D721Med (cell line): Measurements from ENCODE around the gene GABPB2.

Experiments used
- DNase-seq: peaks from one replicate; pipeline ENCODE4 v3.0.0; 2011; ENCODE audit warnings: low spot score; ENCODE audit not compliant: insufficient read length
- FAIRE-seq: peaks from 2 replicates; lab custom pipeline; 2011; peaks lifted over from hg19 to GRCh38; lab: Jason Lieb, UNC
- TF ChIP-seq, protein P1 (sequence below): IDR thresholded peaks from 2 replicates; pipeline ENCODE4 v1.5.1; 2012; ENCODE audit warnings: mild to moderate bottlenecking, control low read depth; ENCODE audit not compliant: insufficient read depth; ENCODE audit errors: missing control alignments

The GABPB2 gene

DNA sequence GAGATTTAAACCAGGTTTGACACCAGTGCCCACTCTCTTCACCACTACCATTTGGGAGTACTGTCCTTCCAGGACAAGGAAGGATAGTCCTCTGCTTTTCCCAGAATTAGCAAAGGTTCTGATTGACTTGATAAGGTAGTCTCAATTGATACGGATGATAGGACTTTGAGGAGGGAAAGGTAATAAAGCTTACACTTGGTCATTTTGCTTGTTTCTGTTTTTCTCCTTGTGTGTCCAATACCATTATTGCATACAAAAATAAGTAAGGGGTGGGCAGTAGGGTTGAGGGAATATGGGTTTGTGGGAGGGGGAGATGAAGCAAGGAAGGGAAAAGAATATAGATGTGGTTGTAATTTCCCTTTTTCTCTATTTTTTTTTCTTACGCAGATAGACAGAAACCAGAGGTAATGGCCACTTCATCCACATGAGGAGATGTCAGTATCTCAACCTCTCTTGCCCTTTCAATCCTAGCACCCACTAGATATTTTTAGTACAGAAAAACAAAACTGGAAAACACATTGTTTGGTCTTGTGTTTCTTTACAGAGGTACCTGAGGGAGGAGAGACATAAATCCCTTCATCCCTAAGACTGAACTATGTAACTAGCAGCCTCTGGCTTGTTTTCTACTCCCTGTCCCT is 20.4 kb upstream of the GABPB2 start:
- TF ChIP-seq, protein P1, sequence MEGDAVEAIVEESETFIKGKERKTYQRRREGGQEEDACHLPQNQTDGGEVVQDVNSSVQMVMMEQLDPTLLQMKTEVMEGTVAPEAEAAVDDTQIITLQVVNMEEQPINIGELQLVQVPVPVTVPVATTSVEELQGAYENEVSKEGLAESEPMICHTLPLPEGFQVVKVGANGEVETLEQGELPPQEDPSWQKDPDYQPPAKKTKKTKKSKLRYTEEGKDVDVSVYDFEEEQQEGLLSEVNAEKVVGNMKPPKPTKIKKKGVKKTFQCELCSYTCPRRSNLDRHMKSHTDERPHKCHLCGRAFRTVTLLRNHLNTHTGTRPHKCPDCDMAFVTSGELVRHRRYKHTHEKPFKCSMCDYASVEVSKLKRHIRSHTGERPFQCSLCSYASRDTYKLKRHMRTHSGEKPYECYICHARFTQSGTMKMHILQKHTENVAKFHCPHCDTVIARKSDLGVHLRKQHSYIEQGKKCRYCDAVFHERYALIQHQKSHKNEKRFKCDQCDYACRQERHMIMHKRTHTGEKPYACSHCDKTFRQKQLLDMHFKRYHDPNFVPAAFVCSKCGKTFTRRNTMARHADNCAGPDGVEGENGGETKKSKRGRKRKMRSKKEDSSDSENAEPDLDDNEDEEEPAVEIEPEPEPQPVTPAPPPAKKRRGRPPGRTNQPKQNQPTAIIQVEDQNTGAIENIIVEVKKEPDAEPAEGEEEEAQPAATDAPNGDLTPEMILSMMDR = no peak
- FAIRE-seq = no peak
- DNase-seq = no peak

GRCh38 chr1:151051356-151052009 is 19.1 kb upstream of the GABPB2 start:
- TF ChIP-seq, protein P1 = no peak
- no peak for FAIRE-seq
- DNase-seq = no peak

GRCh38 chr1:151054971-151055547 is 15.5 kb upstream of the GABPB2 start:
- FAIRE-seq (no peak), DNase-seq (no peak)
- TF ChIP-seq, protein P1 = no peak

DNA sequence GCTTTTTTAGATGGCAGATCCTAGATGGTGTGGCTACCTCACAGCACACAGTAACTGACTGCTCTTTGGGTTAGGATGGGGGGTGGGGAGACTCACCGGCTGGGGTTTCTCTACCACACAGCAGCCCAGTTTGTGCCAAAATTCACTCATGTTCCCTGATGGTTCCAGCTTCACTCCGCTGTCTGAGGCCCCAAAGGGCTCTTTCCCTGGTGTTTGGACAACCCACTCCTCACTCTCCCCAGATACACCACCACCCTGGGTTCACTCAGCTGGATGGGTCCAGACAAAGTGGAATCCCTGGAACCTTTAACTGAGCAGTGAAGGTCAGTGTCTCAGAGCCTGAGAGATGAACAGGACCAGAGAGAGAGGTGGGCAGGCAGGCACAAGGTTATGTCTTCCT is 15.0 kb upstream of the GABPB2 start:
- FAIRE-seq (no peak), DNase-seq (no peak)
- TF ChIP-seq, protein P1 = no peak

DNA sequence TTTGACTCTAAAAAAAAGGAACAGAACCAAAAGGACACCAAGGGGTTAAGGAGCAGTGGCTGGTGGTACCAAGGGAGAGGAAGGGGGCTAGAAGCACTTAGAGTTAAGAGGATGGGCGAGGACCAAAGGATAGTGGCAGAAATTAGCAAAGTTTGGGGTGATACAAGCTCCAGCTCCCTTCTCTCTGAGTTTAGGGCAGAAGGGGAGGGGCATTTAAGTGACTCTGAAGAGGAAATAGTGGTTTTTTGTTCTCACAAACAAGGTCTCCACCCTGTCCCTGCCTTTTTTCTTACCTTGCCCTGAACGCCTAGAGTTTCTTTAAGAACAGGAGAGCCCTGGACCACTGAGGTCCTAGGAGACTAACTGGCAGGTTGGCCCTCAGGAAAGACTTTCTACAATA is 14.4 kb upstream of the GABPB2 start:
- no peak for FAIRE-seq
- DNase-seq = no peak
- TF ChIP-seq, protein P1 = no peak

DNA sequence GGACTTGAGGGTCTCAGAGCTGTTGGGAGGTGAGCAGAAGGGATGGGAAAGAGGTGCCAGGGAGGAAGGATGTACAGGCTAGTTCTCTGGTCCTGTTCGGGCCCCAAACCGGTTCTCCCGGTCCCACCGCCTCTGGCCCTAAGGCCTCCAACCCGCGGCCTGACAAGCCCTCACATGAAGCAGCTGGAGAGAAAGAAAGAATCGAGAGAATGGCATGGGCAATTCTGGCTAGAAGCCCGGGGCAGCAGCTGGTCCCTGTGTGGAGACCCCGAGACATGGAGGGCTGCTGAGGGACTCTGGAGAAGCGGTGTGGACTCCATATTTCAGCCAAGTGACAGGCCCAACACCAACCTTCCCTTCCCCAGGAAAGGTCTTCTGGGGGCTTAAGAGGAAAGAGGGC is 11.9 kb upstream of the GABPB2 start:
- FAIRE-seq = no peak
- DNase-seq = no peak
- TF ChIP-seq, protein P1 = no peak
